ENCODE data around the gene NTN5. TPM values are rescaled to one million over a fixed set of nuclear protein-coding genes. Genes with fewer than 3 reads are reported as not detected.

Gene NTN5
- total RNA-seq, 1 donor from 2014 or later, result 0.98 TPM

- Histone ChIP-seq H3K36me3 (peaks cover 0 to 31% of the 10 kb centered on the region in 2 donors), H3K4me1 (peaks cover 45% of the 10 kb centered on the region), H3K9me3 (no peaks in the 10 kb centered on the region), H3K27ac (peak overlapping the region; percentile 62), H3K4me3 (no peak overlapping the region), H3K27me3 (no peaks in the 10 kb centered on the region)
- intact Hi-C loops (cut with DNase I), result no loop called here
- DNase-seq (ENCODE audit: extremely low spot score in 2 of 2), result no peak
- TF ChIP-seq POLR2AphosphoS5 (IDR thresholded peaks at IDR 0.05; ENCODE audit: insufficient read depth in 1 of 2, low read depth in 1 of 2) (no peak), POLR2A (IDR thresholded peaks at IDR 0.05) (no peak), CTCF (IDR thresholded peaks at IDR 0.05) (no peak)
Measured at GRCh38 chr19:48615231-48616040, 57.4 kb downstream of the NTN5 start.

- TF ChIP-seq POLR2A (IDR thresholded peaks at IDR 0.05) (no peak), CTCF (IDR thresholded peaks at IDR 0.05) (no peak), POLR2AphosphoS5 (IDR thresholded peaks at IDR 0.05; ENCODE audit: insufficient read depth in 1 of 2, low read depth in 1 of 2) (peak; percentile 25 to 52)
- DNase-seq (ENCODE audit: extremely low spot score in 2 of 2), result no peak
- Histone ChIP-seq H3K36me3 (peaks cover 0 to 31% of the 10 kb centered on the region in 2 donors), H3K9me3 (no peaks in the 10 kb centered on the region), H3K4me1 (peaks cover 37% of the 10 kb centered on the region), H3K27ac (peak within 1 kb of the TSS; percentile 62), H3K27me3 (no peaks in the 10 kb centered on the region), H3K4me3 (no peak within 1 kb of the TSS)
- intact Hi-C loops (cut with DNase I), result no loop called here
Measured at GRCh38 chr19:48614436-48615230, 58.2 kb downstream of the NTN5 start, which contains the start of gene FAM83E. TSS of gene FAM83E (minus strand) at chr19:48615076. CDS start at chr19:48613372, 1,704 bp downstream.

GRCh38 chr19:48613852-48614435 is 58.9 kb downstream of the NTN5 start:
- Histone ChIP-seq H3K27ac (peak overlapping the region; percentile 44), H3K27me3 (no peaks in the 10 kb centered on the region), H3K4me3 (no peak overlapping the region), H3K4me1 (peaks cover 36% of the 10 kb centered on the region), H3K36me3 (peaks cover 0 to 31% of the 10 kb centered on the region in 2 donors), H3K9me3 (no peaks in the 10 kb centered on the region)
- no peak for DNase-seq (ENCODE audit: extremely low spot score in 2 of 2)
- TF ChIP-seq POLR2A (IDR thresholded peaks at IDR 0.05), result no peak
- TF ChIP-seq CTCF (IDR thresholded peaks at IDR 0.05), result no peak
- TF ChIP-seq POLR2AphosphoS5 (IDR thresholded peaks at IDR 0.05; ENCODE audit: insufficient read depth in 1 of 2, low read depth in 1 of 2), result no peak
- intact Hi-C loops (cut with DNase I), result no loop called here

GRCh38 chr19:48613024-48613851 is 59.6 kb downstream of the NTN5 start:
- Histone ChIP-seq H3K9me3 (no peaks in the 10 kb centered on the region), H3K4me1 (peaks cover 32% of the 10 kb centered on the region), H3K27ac (no peak overlapping the region), H3K36me3 (peaks cover 0 to 31% of the 10 kb centered on the region in 2 donors), H3K27me3 (no peaks in the 10 kb centered on the region), H3K4me3 (no peak overlapping the region)
- DNase-seq (ENCODE audit: extremely low spot score in 2 of 2), result no peak
- TF ChIP-seq POLR2A (IDR thresholded peaks at IDR 0.05), result no peak
- no peak for TF ChIP-seq CTCF (IDR thresholded peaks at IDR 0.05)
- TF ChIP-seq POLR2AphosphoS5 (IDR thresholded peaks at IDR 0.05; ENCODE audit: insufficient read depth in 1 of 2, low read depth in 1 of 2), result no peak
- intact Hi-C loops (cut with DNase I), result no loop called here

Measured in vagina (tissue), 2 donors.